Right lobe of liver (tissue), 4 donors: ENCODE measurements around the gene RGS6.

Experiments
- CTCF ChIP-seq, 4 donors: fragments of 200-600 bp in 3 of 4; fragments of 450-650 bp in 1 of 4; IDR thresholded peaks; one replicate each; pipeline versions ENCODE4 v1.5.1 to v1.8.0; 2016 to 2022; ENCODE audit warnings: antibody characterized with exemption in 4 of 4, mild to moderate bottlenecking in 2 of 4
- POLR2A ChIP-seq: fragments of 450-650 bp; IDR thresholded peaks from one replicate; pipeline ENCODE4 v1.6.1; 2017; ENCODE audit warnings: antibody characterized with exemption, mild to moderate bottlenecking
- donor health status: DM: no; HTN: no; CAD: no.
- donor health status: DM: no; HTN: no; CAD: no.
- donor health status: DM: no; HTN: yes; CAD: no.

- TF ChIP-seq CTCF (IDR thresholded peaks at IDR 0.05) (no peak), POLR2A (no peak)
These were observed 675.3 kb downstream of the RGS6 start for GRCh38 chr14:72607386-72608130.
